Uterus (tissue), 2 donors: Measurements from ENCODE around the gene IGSF3.

Source experiments
- CTCF ChIP-seq, 4 experiments: fragments of 200-600 bp in 2 of 4; fragments of 450-650 bp in 2 of 4; sonication (generic) in 2 of 4; IDR thresholded peaks; one replicate each; pipeline ENCODE4 v1.5.1; 2016 to 2019; ENCODE audit warnings: antibody characterized with exemption in 4 of 4, mild to moderate bottlenecking in 2 of 4, moderate library complexity in 1 of 4
- POLR2A ChIP-seq, 2 donors: fragments of 450-650 bp; IDR thresholded peaks; one replicate each; pipeline ENCODE4 v1.6.1; 2016; ENCODE audit warnings: antibody characterized with exemption in 2 of 2, mild to moderate bottlenecking in 1 of 2, moderate library complexity in 1 of 2

DNA sequence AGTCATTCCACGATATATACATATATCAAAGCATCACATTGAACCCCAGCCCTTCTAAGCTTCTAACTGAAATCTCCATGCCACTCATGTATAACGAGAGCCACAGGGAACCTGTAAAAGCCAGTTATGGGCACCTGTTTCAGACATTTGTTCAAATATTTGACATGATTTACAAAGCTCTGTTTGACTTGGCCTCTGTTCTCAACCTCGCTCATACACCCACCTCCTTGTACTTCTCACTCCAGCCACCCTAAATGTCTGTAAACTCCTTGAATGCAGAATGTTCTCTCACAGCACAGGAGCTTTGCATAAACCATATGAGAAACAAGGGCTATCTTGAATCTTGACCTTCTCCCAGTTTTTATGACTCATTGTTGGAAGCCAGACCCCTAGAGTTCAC, 49.8 kb upstream of the IGSF3 start:
- TF ChIP-seq CTCF (IDR thresholded peaks at IDR 0.05): no peak
- TF ChIP-seq POLR2A (IDR thresholded peaks at IDR 0.05): no peak
